ENCODE data around the gene DPP3.

The DPP3 gene

DNA sequence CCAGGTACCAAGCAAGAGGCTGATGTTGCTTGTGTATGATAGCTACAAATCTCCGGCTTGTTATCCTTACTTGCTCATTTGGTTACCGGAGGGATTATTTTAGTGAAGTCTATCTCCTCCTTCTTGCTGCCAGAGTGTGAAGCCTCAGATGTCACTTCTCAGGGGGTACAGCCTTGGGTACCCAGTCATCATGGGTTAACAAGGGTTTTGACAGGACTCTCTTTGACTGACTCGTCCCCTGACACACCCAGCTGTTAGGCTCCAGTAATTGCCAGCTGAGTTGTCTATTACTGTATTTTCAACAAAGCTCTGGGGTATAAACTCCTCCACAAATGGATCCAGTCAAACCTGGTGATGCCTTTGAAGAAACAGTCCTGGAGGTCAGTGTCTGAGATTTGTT lies 25.4 kb upstream of the DPP3 start:
- Histone ChIP-seq H3K4me1 (ENCODE audit: low read depth, poor library complexity, severe bottlenecking) (peaks cover 11% of the 10 kb centered on the region), H3K27me3 (ENCODE audit: insufficient read depth, low read depth) (peaks cover 16% of the 10 kb centered on the region; the same call in 1 of the 2 replicates), H3K79me2 (ENCODE audit: insufficient read depth, low read depth) (no peaks in the 10 kb centered on the region), H3K27ac (no peak overlapping the region), H3K9ac (no peak overlapping the region), H3K4me3 (IDR thresholded peaks at IDR 0.05; ENCODE audit: insufficient read depth, low read depth, low read length) (no peak overlapping the region), H3K4me2 (no peak overlapping the region), H2AFZ (ENCODE audit: low read depth) (no peak overlapping the region), H3K36me3 (ENCODE audit: insufficient read depth) (no peaks in the 10 kb centered on the region), H4K20me1 (ENCODE audit: insufficient read depth) (no peaks in the 10 kb centered on the region)
- TF ChIP-seq, protein P1, sequence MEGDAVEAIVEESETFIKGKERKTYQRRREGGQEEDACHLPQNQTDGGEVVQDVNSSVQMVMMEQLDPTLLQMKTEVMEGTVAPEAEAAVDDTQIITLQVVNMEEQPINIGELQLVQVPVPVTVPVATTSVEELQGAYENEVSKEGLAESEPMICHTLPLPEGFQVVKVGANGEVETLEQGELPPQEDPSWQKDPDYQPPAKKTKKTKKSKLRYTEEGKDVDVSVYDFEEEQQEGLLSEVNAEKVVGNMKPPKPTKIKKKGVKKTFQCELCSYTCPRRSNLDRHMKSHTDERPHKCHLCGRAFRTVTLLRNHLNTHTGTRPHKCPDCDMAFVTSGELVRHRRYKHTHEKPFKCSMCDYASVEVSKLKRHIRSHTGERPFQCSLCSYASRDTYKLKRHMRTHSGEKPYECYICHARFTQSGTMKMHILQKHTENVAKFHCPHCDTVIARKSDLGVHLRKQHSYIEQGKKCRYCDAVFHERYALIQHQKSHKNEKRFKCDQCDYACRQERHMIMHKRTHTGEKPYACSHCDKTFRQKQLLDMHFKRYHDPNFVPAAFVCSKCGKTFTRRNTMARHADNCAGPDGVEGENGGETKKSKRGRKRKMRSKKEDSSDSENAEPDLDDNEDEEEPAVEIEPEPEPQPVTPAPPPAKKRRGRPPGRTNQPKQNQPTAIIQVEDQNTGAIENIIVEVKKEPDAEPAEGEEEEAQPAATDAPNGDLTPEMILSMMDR (conservative IDR thresholded peaks at IDR 0.05; ENCODE audit: low read depth, low read length): no peak

DNA sequence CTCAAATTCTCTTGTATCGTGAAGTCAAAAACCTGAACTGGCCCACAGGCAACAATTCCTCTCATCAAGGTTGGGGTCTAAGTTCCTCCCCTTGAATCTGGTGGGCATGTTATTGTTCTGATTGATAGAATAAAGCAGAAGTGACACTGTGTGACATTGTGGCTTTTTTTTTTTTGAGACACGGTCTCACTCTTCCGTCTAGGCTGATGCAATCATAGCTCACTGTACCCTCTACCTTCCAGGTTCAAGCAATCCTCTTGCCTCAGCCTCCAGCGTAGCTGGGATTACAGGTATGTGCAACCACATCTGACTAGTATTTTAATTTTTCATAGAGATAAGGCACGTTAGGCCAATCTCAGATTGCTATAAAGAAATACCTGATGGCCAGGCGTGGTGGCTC lies 22.4 kb upstream of the DPP3 start:
- no peaks in the 10 kb centered on the region for H4K20me1 ChIP-seq (ENCODE audit: insufficient read depth)
- peaks cover 10% of the 10 kb centered on the region; the same call in 1 of the 2 replicates for H3K27me3 ChIP-seq (ENCODE audit: insufficient read depth, low read depth)
- no peak overlapping the region for H3K4me2 ChIP-seq
- H3K79me2 ChIP-seq (ENCODE audit: insufficient read depth, low read depth): no peaks in the 10 kb centered on the region
- no peak overlapping the region for H3K4me3 ChIP-seq (IDR thresholded peaks at IDR 0.05; ENCODE audit: insufficient read depth, low read depth, low read length)
- no peak overlapping the region for H3K9ac ChIP-seq
- TF ChIP-seq, protein P1 (conservative IDR thresholded peaks at IDR 0.05; ENCODE audit: low read depth, low read length): no peak
- H3K27ac ChIP-seq: no peak overlapping the region
- no peaks in the 10 kb centered on the region for H3K36me3 ChIP-seq (ENCODE audit: insufficient read depth)
- no peak overlapping the region for H2AFZ ChIP-seq (ENCODE audit: low read depth)
- peaks cover 11% of the 10 kb centered on the region for H3K4me1 ChIP-seq (ENCODE audit: low read depth, poor library complexity, severe bottlenecking)

DNA sequence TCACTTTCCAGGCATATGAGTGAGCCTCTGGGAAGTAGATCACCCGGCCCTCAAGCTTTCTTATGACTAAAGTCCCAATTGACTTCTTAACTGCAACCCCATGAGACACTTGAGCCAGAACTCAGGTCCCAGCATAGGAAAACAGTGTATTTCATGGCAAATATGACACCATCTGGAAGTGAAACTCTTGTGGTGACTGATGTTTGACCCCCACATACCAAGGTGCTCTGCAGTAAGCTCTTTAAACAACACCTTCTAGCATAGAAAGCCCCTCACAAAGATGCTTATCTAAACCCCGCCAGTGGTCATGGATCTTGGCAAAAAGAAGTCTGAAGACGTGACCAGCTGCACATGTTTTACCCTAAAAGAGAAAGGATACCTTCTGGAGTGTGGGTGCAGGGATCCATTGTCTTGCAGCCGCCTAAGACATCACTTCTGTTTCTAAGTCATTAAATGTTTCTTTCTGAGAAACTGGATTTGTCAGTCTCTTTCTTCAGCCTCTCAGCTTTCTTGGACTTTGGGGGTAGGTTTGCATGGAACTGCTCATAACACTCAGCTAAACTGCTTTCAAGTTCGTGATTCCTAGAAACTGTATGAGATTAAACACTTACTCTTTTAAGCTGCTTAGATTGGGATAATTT lies 21.0 kb upstream of the DPP3 start:
- Histone ChIP-seq H3K27me3 (ENCODE audit: insufficient read depth, low read depth) (peaks cover 9% of the 10 kb centered on the region; the same call in 1 of the 2 replicates), H3K9ac (no peak overlapping the region), H3K27ac (no peak overlapping the region), H2AFZ (ENCODE audit: low read depth) (no peak overlapping the region), H3K36me3 (ENCODE audit: insufficient read depth) (no peaks in the 10 kb centered on the region), H3K79me2 (ENCODE audit: insufficient read depth, low read depth) (no peaks in the 10 kb centered on the region), H4K20me1 (ENCODE audit: insufficient read depth) (no peaks in the 10 kb centered on the region), H3K4me3 (IDR thresholded peaks at IDR 0.05; ENCODE audit: insufficient read depth, low read depth, low read length) (no peak overlapping the region), H3K4me1 (ENCODE audit: low read depth, poor library complexity, severe bottlenecking) (peaks cover 11% of the 10 kb centered on the region), H3K4me2 (no peak overlapping the region)
- TF ChIP-seq, protein P1 (conservative IDR thresholded peaks at IDR 0.05; ENCODE audit: low read depth, low read length): no peak

DNA sequence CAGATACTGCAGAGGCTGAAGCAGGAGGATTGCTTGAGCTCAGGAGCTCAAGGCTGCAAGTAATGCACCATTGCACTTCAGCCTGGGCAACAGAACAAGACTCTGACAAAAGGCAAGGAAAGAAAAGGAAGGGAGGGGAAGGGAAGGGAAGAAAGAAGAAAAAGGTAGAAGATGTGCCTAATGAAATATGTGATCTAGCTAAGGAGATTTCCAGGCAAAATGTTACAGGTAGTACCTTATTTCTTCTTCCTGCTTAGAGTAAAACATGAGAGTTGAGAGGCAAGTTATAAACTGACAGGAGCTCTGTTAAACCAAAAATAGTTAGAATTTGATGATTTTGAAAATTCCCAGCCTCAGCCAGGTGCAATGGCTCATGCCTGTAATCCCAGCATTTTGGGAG lies 18.2 kb upstream of the DPP3 start:
- Histone ChIP-seq H3K27me3 (ENCODE audit: insufficient read depth, low read depth) (no peaks in the 10 kb centered on the region), H3K36me3 (ENCODE audit: insufficient read depth) (no peaks in the 10 kb centered on the region), H3K79me2 (ENCODE audit: insufficient read depth, low read depth) (no peaks in the 10 kb centered on the region), H4K20me1 (ENCODE audit: insufficient read depth) (no peaks in the 10 kb centered on the region), H3K9ac (no peak overlapping the region), H2AFZ (ENCODE audit: low read depth) (no peak overlapping the region), H3K4me2 (no peak overlapping the region), H3K4me3 (IDR thresholded peaks at IDR 0.05; ENCODE audit: insufficient read depth, low read depth, low read length) (no peak overlapping the region), H3K27ac (no peak overlapping the region), H3K4me1 (ENCODE audit: low read depth, poor library complexity, severe bottlenecking) (peaks cover 11% of the 10 kb centered on the region)
- TF ChIP-seq, protein P1 (conservative IDR thresholded peaks at IDR 0.05; ENCODE audit: low read depth, low read length): no peak
